Heart right ventricle (tissue), 16 donors: Measurements from ENCODE around the gene PEX10. TPM values are rescaled to one million over a fixed set of nuclear protein-coding genes. Genes with fewer than 3 reads are reported as not detected.

Experiments
- ATAC-seq, 8 donors: fragments of 200-7000 bp; cut with Tn5 transposase; one replicate each; pipeline ENCODE4 v1.9.1; 2020; ENCODE audit warnings: mild to moderate bottlenecking in 8 of 8, moderate library complexity in 8 of 8, moderate number of reproducible peaks in 1 of 8
- DNase-seq, 2 donors: peaks; one replicate each; pipeline ENCODE4 v3.0.0-alpha.2; 2020
- H3K27ac ChIP-seq, 10 donors: fragments of 200-600 bp; sonication (generic) in 2 of 10; one replicate each; pipeline versions ENCODE4 v1.5.0 to v1.8.0; 2020 to 2022; ENCODE audit warnings: mild to moderate bottlenecking in 3 of 10
- H3K27me3 ChIP-seq, 7 donors: fragments of 200-600 bp; one replicate each; pipeline ENCODE4 v1.8.0; 2021 to 2022; ENCODE audit warnings: mild to moderate bottlenecking in 2 of 7
- H3K36me3 ChIP-seq, 9 donors: fragments of 200-600 bp; sonication (generic) in 1 of 9; one replicate each; pipeline versions ENCODE4 v1.5.0 to v1.8.0; 2020 to 2022; ENCODE audit warnings: mild to moderate bottlenecking in 2 of 9
- H3K4me1 ChIP-seq, 9 donors: fragments of 200-600 bp; sonication (generic) in 1 of 9; one replicate each; pipeline versions ENCODE4 v1.5.0 to v1.8.0; 2020 to 2022; ENCODE audit warnings: mild to moderate bottlenecking in 4 of 9
- H3K4me3 ChIP-seq, 10 donors: fragments of 200-600 bp; sonication (generic) in 2 of 10; one replicate each; pipeline versions ENCODE4 v1.5.0 to v1.8.0; 2020 to 2022; ENCODE audit warnings: mild to moderate bottlenecking in 7 of 10, moderate library complexity in 2 of 10
- H3K9me3 ChIP-seq, 11 donors: fragments of 200-600 bp in 10 of 11; sonication (generic) in 2 of 11; one replicate each; pipeline versions ENCODE4 v1.5.0 to v1.8.0; 2013 to 2022; ENCODE audit warnings: mild to moderate bottlenecking in 2 of 11, control low read depth in 1 of 11, moderate library complexity in 1 of 11
- CTCF ChIP-seq, 9 donors: fragments of 200-600 bp; sonication (generic) in 2 of 9; IDR thresholded peaks; one replicate each; pipeline versions ENCODE4 v1.5.0 to v1.8.0; 2021 to 2022; ENCODE audit warnings: antibody characterized with exemption in 9 of 9, mild to moderate bottlenecking in 5 of 9, moderate library complexity in 1 of 9
- WGBS, 2 donors: extraction: QIAGEN DNeasy Blood & Tissue Kit; methylation state at CpG; one replicate each; pipeline ENCODE4 v1.1.7; 2013; ENCODE audit warnings: inconsistent platforms in 1 of 2; 5-methylcytosine and 5-hydroxymethylcytosine counted together
- intact Hi-C, 10 donors: fragments of 100-400 bp; cut with DNase I; formaldehyde crosslinking; loops; one replicate each; pipeline versions ENCODE4 v1.11.1 to v1.14.2; 2022
- polyA plus RNA-seq, 2 donors: library from polyadenylated mRNA; stranded (reverse); fragments of 200-250 nt; gene quantifications; one replicate each; pipeline ENCODE4 v1.2.3, GENCODE V29; 2013
- total RNA-seq, 10 donors: library from RNA; stranded (reverse); fragmentation: NEBNext Ultra II Directional in 3 of 10; extraction: Animal tissue kit (Norgen Biotek cat#: 25700) in 3 of 10; gene quantifications; one replicate each; pipeline versions ENCODE4 v1.2.1 to v1.2.4, GENCODE V29; 2021 to 2023
- donor health status: Arrhythmogenic right ventricular cardiomyopathy.
- donor health status: ischemic (EF 13 %, LVEDD 7.1; RV severe dilation, severe dysfunction).
- donor health status: healthy with polysubstance abuse.
- donor health status: DM: no; HTN: yes; CAD: no.
- donor health status: DM: no; HTN: no; CAD: no.
- donor health status: ischemic (EF 25% LVEDD 6.9; RV normal size, moderate dysfunction).
- donor health status: ischemic (EF 25% LVEDD 5.7; RV mildly dilated, moderate dysfunction).
- donor health status: healthy.
- donor health status: DM: yes; HTN: yes; CAD: no.
- donor health status: Ischemic cardiomyopathy.
- donor health status: ischemic (EF 35%, LVEDD 5.7; RV mildly dilated, moderate dysfunction).
- donor health status: nonischemic (EF 11% LVEDD 7.7; RV severe dilation, severe dysfunction).
- donor health status: DM: yes; HTN: yes; CAD: no.
- donor health status: PGD.
- donor health status: ischemic (EF 29% LVEDD 5.4; RV normal size, mild dysfunction).
- donor health status: nonischemic (EF 23%, LVEDD 6.1; RV moderate dilation, normal function).

Gene PEX10
- total and polyA plus RNA-seq, 12 donors = 13.7 to 26.0 (median 18.5) TPM

- WGBS, 2 donors = 67% methylated on average over 11 of the region's 11 CpGs
- Histone ChIP-seq H3K4me1 (peaks cover 3 to 31% (median 25%) of the 10 kb centered on the region in 9 donors), H3K27me3 (peaks cover 0 to 51% (median 45%) of the 10 kb centered on the region in 7 donors), H3K27ac (peak overlapping the region in 1 of 10 donors; percentile 66), H3K4me3 (peak overlapping the region in 1 of 10 donors; percentile 47), H3K9me3 (no peaks in the 10 kb centered on the region), H3K36me3 (no peaks in the 10 kb centered on the region)
- TF ChIP-seq CTCF (IDR thresholded peaks at IDR 0.05) = no peak
- intact Hi-C loops = loop anchor here in 9 of 10 donors (2.0 to 10.0 kb wide), 9 partner anchors 131 to 1009 kb away; no protein-coding TSS in a partner anchor
- peak in 1 of 2 donors; percentile 11 for DNase-seq
- ATAC-seq = no peak
Observed at GRCh38 chr1:2415337-2415736, 3.0 kb upstream of the PEX10 start.

- peak; percentile 88 to 94 (median 92) for TF ChIP-seq CTCF (IDR thresholded peaks at IDR 0.05)
- no peaks in the 10 kb centered on the region for H3K9me3 ChIP-seq
- peaks cover 0 to 8% (median 0%) of the 10 kb centered on the region in 9 donors for H3K36me3 ChIP-seq
- intact Hi-C loops = loop anchor here (1.0 to 10.0 kb wide), 13 partner anchors 113 to 1010 kb away; partner anchors contain the start of gene PANK4 (in 1 of the 10)
- ATAC-seq (peak in 5 of 8 donors; percentile 19 to 64 (median 44)), DNase-seq (peak; percentile 71 to 77)
- 2 to 3% methylated on average over 25 of the region's 25 CpGs for WGBS, 2 donors
- H3K4me3 ChIP-seq = peak overlapping the region in 1 of 10 donors; percentile 22
- peaks cover 3 to 31% (median 25%) of the 10 kb centered on the region in 9 donors for H3K4me1 ChIP-seq
- H3K27me3 ChIP-seq = peaks cover 0 to 43% (median 36%) of the 10 kb centered on the region in 7 donors
- peak overlapping the region in 1 of 10 donors; percentile 31 for H3K27ac ChIP-seq
Observed at GRCh38 chr1:2414297-2414958, 2.1 kb upstream of the PEX10 start.

- Histone ChIP-seq H3K27me3 (peaks cover 0 to 36% (median 29%) of the 10 kb centered on the region in 7 donors), H3K27ac (peak overlapping the region in 5 of 10 donors; percentile 89 to 93 (median 92)), H3K36me3 (peaks cover 0 to 13% (median 0%) of the 10 kb centered on the region in 9 donors), H3K9me3 (no peaks in the 10 kb centered on the region), H3K4me3 (peak overlapping the region; percentile 74 to 99 (median 86)), H3K4me1 (peaks cover 3 to 37% (median 25%) of the 10 kb centered on the region in 9 donors)
- intact Hi-C loops = loop anchor here (1.0 to 10.0 kb wide), 13 partner anchors 114 to 1011 kb away; partner anchors contain the start of gene PANK4 (in 1 of the 10)
- DNase-seq (peak in 1 of 2 donors; percentile 21), ATAC-seq (peak in 2 of 8 donors; percentile 2 to 5)
- whole genome bisulfite sequencing, 2 donors = 46 to 49% methylated on average over 28 of the region's 28 CpGs
- no peak for TF ChIP-seq CTCF (IDR thresholded peaks at IDR 0.05)
Observed at GRCh38 chr1:2413495-2414296, 1.3 kb upstream of the PEX10 start.
